HG03095 (cell line): Measurements from ENCODE around the gene GMPPA.

ENCODE experiments used
- ATAC-seq: cut with Tn5 transposase; IDR thresholded peaks from one replicate; pipeline ENCODE4 v1.9.1; 2021; ENCODE audit warnings: moderate library complexity; ENCODE audit not compliant: unreplicated experiment

Gene GMPPA

DNA sequence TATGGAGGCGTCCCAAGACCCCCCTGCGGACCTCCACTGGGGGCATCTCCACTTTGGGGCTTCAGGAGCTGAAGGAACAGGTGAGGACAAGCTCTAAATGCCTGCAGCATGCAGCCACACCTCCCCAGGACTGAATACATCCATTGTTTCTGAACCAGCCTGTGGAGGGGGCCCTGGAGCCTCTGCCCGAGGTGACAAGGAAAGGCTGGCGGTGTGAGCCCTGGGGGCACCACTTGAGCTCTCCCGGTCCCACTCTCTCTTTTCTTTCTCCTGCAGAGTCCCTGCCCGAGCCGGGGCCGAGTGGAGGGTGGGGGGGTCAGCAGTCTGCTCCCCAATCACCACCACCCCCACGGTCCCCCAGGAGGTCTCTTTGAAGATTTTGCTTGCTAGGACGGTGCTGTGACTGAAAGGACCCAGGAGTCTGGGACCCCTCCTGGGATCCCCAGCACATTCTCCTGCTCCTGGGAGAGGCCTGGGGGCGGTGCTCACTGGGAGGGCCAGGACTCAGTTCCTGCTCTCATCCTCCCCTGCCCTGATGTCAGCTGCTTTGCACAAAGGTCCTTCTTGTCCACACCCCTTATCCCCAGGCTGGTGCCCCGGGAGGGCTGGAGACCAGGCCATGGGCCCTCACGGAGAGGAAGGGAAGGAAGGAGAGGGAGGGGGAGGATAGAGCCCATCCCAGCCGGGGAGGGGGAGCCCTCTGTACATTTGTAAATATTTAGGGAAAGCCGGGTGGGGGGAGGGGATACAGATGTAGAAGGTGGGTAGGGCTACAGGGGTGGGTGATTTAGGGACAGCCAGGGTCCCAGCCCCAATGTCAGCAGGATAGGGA lies 39.2 kb downstream of the GMPPA start:
- ATAC-seq = no peak

DNA sequence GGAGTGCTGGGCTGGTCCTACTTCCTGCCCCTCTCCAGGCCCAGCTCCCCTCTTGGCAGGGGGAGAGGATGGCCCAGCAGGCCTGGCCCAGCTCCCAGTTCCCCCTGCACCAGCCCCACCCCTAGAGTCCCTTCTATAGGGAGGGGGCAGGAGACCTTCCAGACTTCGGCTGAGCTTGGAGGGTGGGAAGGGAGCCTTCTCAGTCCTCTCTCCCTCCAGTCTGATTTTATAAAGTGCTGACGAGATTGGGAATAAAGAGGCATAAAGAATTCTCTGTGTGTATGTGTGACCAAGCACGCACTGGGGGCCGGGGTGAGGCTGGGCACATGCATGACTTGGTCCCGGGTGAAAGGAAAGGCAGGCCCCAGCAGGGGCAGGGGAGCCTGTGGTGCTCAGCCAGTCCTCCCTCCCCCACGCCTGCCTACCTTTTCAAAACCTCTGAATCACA lies 39.8 kb downstream of the GMPPA start:
- ATAC-seq = no peak

DNA sequence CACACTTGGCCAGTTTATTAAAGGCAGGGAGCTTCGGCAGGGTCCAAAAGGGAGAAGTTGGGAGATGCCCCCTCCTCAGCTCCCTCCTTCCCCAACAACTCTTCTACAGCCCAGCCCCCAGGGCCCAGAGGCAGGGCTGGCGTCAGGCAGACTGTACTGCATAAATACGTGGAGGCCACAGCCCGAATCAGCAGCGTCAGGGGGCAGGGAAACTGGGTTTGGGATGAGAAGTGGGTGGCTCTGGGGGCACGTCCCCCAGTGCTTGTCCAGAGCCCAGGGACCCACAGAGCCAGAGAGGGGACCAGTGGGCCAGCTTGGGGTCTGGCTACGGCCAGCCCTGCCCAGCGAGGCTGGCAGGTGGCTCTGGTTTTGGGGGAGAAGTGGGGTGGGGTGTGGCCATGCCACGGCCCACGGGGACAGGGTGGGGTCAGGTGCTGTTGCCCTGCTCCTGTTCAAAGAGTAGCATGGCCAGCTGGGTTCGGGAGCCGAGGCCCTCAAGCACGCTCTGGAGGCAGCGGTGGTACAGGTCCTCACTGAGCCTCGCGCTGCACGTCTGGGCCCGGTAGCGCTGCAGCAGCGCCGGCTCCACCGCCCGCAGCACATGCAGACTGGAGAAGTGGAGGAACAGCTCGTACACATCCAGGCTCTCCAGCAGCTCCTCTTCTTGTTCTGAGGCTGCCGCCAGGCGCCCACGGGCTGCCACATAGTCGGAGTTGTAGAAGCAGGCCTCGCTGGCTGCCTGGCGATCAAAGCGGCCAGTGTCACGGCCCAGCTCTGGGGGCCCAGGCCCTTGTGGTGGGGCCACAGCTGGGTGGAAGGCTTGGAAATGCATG lies 40.5 kb downstream of the GMPPA start:
- ATAC-seq = no peak

DNA sequence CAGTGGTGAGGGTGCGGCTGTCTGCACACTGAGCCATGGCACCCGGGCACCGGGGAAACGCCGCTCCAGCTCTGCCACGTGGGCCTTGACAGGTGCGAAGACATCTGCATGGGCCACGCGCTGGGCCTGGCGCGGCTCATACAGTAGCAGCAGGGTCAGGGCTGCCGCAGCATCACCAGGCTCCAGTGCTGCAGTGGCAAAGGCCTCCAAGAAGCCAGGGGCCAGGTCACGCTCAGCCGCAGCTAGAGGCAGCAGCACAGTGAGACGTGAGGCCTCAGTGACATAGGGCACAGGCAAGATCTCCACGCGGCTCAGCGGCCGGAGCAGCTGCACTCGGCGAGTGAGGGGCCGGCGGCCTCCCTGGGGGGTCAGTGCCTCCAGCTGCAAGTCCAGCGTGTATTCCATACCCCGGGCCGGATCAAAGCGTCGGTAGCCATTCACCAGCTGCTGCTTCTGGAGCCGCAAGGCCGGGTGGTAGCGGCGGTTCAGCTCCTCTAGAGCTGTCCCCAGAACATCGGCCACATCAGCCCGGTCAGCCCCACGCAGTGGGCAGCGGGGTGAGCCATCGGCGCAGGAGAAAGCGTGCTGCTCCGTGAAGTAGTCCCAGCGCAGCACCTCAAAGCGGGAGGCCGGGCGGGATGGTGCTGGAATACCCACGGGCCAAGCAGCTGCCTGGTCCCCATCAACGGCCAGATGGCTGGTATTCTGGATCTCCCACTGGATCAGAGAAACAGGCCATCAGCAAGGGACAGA lies 41.4 kb downstream of the GMPPA start:
- ATAC-seq = no peak

DNA sequence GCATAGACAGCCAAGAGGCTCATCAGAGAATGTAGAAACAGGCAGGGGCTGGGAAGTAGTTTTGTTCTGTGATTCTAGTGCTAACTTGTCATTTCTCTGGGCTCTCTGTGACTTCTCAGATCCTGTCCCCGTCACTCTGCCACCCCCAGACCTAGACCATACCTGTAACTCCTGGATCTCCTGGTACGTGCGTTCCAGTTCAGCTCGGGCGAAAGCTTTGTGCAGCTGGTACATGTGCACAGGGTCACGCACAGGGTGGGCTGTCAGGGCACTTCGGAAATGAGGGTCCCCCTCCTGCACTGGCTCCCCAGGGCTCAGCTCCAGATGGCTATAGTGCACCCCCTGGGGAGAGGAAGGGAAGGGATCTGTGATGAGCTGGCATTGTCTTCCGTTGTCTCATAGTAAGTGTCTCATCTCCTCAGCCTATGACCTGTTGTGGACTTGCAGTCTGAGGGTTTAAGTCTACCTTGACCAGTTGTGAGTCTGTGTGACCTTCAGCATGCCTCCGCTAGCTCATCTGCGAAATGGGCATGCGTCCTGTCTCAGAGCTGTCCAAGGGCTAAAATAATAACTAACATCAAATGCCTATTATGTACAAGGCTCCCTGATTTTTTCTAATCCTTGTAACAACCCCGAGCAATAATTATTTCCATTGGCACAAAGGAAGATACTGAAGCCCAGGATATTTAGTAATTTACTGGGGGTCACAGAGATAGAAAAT lies 42.3 kb downstream of the GMPPA start:
- no peak for ATAC-seq

DNA sequence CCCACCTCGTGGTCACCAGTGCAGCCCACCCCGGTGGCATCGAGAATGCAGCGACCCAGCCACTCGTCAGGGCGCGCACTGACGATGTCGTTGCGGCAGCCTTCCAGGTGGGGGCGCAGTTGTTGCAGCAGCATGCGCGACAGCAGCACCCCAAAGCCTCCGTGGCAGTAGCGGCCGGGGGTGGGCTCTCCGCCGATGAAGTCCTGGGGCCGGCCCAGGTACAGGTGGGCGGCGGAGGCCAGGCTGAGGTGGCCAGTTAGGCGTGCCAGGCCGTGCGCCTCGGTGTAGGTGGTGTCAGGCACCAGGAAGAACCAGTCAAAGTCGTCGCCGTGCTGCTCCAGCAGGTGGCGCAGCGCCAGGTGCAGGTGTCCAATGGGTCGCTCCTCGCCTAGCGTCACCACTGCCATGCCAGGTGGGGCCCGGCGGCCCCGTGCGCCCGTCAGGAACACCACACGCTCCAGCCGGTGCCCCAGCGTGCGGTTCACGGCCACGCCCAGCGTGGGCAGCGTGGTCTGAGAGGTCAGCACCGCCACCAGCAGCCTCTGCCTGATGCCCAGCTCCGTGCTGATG lies 43.0 kb downstream of the GMPPA start:
- peak; percentile 47 for ATAC-seq

DNA sequence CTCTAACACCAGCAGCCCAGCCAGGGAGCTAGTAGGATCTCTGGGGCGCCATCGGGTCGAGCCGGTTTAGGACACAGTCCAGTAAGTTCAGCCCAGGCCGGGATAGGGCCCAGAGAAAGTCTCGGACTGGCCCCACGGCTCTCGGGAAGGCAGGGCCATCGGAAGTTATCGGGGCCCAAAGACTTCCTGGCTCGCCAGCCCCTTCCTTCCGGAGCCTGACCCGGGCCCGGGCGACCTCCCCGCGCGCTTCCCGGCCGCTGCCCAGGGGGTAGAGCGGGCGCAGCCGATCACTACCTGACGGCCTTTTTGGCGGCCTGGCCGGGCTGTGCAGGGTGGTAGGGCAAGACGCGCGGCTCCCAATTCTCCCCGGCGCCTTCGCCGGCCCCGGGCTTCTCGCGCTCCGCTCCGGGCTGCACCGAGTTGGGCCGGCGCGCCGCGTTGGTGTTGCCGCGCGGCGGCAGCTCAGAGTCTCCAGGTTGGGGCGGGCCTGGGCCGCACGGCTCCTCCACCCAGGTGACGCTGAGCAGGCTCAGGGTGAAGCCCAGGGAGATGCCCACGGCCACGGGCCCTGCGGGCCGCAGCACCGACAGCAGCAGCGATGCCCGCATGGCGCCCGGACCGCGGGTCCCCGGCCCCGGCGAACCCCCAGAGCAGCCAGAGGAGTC lies 44.4 kb downstream of the GMPPA start:
- peak; percentile 29 for ATAC-seq

DNA sequence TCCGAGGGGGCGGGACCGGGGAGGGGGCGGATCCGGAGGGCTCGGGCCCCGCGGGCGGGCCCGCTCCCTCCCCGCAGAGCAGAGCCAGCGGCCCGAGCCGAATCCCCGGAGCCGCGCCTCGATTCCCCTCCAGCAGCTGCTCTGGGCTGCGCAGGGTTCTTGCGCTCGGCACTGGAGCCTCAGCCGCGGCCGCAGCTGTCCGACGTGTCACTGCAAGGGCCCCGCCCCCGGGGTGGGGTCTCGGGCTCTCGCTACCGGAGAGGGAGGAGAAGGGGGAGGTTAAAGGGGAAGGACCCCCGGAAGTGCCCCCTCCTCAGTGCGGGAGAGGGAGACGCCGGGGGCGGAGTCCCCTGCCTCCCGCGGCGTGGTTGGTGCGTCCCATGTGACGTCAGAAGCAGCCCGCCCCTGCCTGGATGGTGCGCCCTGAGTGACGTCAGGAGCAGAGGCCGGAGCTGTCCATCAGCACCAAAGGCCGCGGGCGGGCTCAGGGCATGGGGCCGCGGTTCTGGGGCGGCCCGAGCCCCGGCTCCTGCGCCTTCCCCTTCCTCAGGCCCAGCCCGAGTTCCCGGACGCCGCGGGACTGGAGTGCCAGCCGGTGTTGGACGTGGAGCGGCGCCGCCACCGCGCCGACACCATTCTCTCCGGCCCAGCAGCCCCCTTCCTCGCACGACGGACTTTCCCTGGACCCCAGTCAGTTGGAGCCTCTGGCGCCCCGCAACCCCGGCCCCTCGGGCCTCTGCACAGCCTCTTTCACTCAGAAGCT lies 45.1 kb downstream of the GMPPA start, which contains the start of the genes CHPF and TMEM198:
Gene CHPF (minus strand): TSS at position 214 of the 763 bp plus-strand sequence. CDS start 271 bp downstream, outside the sequence.
Gene TMEM198 (plus strand): TSS at position 433 of the 763 bp plus-strand sequence. CDS start 700 bp downstream, outside the sequence.
- ATAC-seq = peak; percentile 81

DNA sequence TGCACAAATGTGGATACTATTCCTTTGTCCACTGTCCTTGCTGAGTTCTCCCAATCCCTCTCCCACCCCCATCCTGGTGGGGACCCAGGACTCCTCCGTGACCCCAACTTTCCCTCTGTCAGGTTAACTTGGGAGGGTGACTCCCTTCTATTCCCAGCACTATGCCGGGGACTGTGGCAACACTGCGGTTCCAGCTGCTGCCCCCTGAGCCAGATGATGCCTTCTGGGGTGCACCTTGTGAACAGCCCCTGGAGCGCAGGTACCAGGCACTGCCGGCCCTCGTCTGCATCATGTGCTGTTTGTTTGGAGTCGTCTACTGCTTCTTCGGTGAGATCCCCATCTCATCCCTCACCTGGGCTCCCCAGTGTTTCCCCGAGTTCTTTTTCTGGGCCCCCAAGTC lies 45.9 kb downstream of the GMPPA start:
- ATAC-seq = no peak

DNA sequence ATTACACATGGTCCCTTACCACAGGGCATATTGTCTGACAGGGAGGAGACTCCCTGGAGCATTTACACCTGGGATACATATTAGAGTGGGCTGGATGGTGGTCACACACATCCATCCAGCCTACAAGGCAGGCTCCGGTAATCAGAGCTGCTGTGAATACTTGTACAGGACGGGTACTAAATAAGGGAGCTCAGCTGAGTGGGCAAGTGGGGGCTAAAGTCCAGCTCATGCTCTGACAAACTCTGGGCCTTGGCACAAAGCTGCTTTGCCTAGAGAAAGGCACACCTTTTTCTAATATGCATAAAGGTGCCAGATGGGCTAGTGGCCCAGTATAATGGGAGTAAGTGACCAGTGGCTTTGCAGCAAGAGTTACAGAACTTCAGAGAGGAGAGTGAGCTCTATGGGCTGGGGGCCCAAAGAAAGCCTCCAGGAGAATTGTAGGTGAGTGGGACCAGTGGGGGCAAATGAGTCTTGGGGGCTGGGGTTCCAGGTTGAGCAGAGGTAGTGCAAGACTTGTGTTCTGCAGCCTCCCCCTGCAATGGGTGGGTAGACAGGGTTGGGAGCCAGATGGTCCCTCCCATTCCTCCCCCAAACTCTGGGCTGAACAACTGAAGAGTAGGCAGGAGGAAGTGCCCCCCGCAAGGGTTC lies 46.7 kb downstream of the GMPPA start:
- ATAC-seq = no peak

DNA sequence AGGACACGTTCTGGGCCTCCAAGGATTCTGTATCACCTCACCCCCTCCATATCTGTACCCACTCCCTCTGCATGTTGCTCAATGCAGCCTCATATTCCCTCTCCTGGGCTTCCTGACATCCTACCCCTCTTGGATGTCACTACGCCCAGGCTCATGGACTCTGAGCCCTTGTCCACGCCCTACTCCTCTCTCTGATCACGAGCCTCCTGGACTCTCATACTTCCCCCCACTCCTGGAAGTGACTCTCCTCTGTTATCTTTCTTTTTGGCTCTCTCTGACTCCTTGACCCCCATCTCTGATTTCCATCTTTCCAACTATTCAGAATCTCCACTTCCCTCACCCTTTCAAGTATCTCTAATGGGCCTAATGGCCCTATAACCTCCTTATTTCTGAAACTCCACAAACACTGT lies 47.3 kb downstream of the GMPPA start:
- no peak for ATAC-seq

DNA sequence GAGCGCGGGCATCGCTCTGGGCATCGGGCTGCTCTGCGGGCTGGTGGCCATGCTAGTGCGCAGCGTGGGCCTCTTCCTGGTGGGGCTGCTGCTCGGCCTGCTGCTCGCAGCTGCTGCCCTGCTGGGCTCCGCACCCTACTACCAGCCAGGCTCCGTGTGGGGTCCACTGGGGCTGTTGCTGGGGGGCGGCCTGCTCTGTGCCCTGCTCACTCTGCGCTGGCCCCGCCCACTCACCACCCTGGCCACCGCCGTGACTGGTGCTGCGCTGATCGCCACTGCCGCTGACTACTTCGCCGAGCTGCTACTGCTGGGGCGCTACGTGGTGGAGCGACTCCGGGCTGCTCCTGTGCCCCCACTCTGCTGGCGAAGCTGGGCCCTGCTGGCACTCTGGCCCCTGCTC lies 48.9 kb downstream of the GMPPA start:
- ATAC-seq = no peak

DNA sequence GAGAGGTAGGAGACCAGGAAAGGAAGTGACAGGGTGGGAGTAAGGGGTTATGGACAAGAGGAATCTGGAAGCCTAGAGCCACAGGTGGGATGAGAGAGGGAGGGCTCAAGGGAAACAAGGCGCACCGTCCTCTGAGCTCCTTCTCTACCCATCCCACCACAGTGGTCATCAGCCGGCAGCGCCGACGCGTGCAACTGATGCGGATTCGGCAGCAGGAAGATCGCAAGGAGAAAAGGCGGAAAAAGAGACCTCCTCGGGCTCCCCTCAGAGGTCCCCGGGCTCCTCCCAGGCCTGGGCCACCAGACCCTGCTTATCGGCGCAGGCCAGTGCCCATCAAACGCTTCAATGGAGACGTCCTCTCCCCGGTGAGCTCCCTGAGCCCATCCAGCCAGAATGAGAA lies 50.3 kb downstream of the GMPPA start:
- ATAC-seq = no peak

DNA sequence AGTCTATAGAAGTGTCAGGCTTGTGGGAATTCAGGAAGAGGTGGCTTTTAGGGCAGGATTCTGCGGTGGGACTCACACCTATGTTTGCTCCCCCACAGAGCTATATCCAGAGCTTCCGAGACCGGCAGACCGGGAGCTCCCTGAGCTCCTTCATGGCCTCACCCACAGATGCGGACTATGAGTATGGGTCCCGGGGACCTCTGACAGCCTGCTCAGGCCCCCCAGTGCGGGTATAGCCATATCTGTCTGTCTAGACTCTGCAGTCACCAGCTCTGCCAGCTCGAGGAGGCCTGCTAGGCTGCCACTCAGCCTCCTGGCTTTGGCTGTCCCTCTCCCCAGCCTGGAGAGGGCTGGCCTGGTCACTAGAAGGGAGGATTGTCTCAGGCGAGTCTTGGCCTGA lies 50.9 kb downstream of the GMPPA start:
- ATAC-seq = no peak

DNA sequence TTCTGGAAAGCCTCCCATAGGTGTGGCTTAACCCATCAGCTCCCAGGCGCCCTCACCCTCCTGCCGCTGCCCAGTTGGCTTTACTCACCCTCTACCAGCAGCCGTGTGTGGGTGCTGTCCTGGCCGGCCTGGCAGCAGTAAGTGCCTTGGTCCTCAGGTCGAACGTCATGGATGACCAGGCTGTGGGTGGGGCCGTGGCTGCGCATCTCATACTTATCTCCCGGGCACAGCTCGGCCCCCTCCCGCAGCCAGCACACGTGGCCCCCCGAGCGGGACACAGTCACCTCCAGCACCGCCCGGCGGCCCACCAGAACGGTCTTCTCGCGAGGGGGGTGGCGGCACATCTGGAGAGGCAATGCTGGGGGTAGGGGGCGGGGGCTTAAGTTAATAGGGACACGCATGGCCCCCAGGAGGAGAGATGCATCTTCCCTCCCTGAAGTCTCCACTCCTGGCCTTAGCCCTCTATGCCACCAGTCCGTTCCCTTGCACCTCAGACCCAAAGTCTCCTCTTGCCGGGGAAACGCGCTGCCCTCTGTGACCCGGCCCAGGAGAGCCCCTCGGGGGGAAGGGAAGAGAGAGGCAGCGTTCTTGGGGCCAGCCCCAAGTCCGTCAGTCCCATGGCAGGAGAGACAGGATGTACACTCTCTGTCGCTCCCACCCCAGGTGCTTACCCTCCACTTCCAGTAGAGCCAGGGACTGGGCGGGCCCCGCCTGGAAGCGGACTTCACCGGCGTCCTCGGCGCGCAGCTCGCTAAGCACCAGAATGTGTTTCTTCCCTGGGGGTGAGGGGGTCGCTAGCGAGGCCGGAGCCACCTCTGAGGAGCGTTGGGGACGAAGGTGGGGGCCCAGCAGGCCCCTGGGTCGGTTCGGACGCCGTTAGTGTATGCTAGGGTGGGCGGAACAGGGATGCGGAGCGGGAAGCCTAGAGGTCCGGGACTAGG lies 53.0 kb downstream of the GMPPA start:
- ATAC-seq = peak; percentile 23

DNA sequence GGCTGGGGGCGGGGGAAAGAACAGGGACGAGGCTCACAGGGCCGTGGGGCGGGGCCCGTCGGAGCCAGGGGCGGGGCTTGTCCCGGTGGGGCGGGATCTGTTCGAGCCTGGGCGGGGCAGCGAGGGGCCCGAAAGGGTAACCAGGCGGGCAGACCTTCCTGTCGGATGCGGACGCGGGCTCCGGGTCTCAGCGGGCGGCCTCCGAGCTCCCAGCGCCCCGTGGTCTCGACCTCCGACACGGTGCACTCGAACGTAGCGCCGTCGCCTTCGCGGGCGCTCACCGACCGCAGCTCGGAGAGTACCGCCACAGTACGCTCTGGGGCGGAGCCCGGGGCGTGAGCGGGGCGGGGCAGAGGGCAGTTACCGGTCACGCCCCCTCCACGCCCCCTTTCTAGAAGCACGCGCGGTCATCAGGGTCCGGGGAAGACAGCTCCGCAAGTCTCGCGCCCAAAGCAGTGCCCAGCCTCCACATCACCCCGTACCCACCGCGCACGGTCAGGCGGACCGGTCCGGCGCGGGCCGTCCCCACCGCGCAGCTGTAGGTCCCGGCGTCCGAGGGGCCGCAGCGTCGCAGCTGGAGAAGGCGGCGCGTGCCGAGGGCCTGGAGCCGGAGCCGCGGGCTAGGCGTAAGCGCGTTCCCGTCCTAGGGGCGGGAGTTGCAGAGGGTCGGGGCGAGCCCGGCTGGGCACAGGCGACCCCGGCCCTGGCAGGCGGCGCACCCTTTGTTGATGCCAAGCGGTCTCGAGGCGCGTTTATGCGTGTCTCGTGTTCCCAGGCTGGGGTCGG lies 53.9 kb downstream of the GMPPA start:
- ATAC-seq = peak; percentile 89

DNA sequence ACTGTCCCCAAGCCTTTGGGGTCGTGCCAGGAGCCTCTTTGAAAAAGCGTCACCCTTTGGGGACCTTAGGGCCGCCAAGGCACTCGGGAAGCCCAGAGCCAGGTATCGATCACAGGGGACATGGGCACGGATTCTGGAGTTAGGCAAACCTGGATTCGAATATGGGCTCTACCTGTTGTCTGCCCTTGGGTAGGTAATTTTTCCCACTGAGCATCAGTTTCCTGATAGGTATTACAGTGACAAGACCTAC lies 54.4 kb downstream of the GMPPA start:
- ATAC-seq = no peak
